H1 (cell line): ENCODE results near the gene OXSR1. TPM values are rescaled to one million over a fixed set of nuclear protein-coding genes. Genes with fewer than 3 reads are reported as not detected.
"Not testable (repeated sequence)": the region's sequence is repeated elsewhere in the genome, so short reads cannot be mapped to it uniquely, and the experiment has no call there.

Experiments
- CTCF ChIA-PET: fragments of 300-600 bp; sonication (Branson Sonifier 250); formaldehyde crosslinking; loops from one replicate; lab custom pipeline; 2021; ENCODE audit not compliant: partially characterized antibody; lab: Charles Lee
- POLR2A ChIA-PET: fragments of 300-600 bp; sonication (Branson Sonifier 250); formaldehyde crosslinking; loops from one replicate; lab custom pipeline; 2021; ENCODE audit warnings: inconsistent platforms; ENCODE audit not compliant: partially characterized antibody; lab: Charles Lee
- DNase-seq, 2 experiments: peaks; one replicate each; pipeline versions ENCODE4 v3.0.0 to v3.0.0-alpha.2; 2010 to 2022; ENCODE audit warnings: low spot score in 2 of 2, low read depth in 1 of 2, mixed read lengths in 1 of 2
- FAIRE-seq: peaks from 2 replicates; lab custom pipeline; 2011; peaks lifted over from hg19 to GRCh38; lab: Jason Lieb, UNC
- H2AFZ ChIP-seq: 2 replicates; pipeline ENCODE4 v1.8.1; 2012; ENCODE audit warnings: low read length, inconsistent platforms
- H2AK5ac ChIP-seq: 2 replicates; pipeline ENCODE4 v1.6.1; 2013; ENCODE audit warnings: low read depth, low read length
- H2BK120ac ChIP-seq: replicated peaks from 2 replicates; pipeline ENCODE3; 2013; ENCODE audit warnings: low read depth, low read length, inconsistent platforms
- H2BK12ac ChIP-seq: 2 replicates; pipeline ENCODE4 v1.6.1; 2013; ENCODE audit warnings: low read depth, low read length
- H2BK15ac ChIP-seq: 2 replicates; pipeline ENCODE4 v1.6.1; 2013; ENCODE audit warnings: low read length
- H2BK20ac ChIP-seq: 2 replicates; pipeline ENCODE4 v1.6.1; 2013; ENCODE audit warnings: low read length
- H2BK5ac ChIP-seq: 2 replicates; pipeline ENCODE4 v1.6.1; 2013; ENCODE audit warnings: low read depth, low read length
- H3K14ac ChIP-seq: 2 replicates; pipeline ENCODE4 v1.6.1; 2013; ENCODE audit warnings: inconsistent platforms; ENCODE audit not compliant: insufficient read length
- H3K18ac ChIP-seq: 2 replicates; pipeline ENCODE4 v1.6.1; 2013; ENCODE audit warnings: low read length; ENCODE audit errors: extremely low read depth
- H3K23ac ChIP-seq: 2 replicates; pipeline ENCODE4 v1.6.1; 2013; ENCODE audit warnings: inconsistent platforms; ENCODE audit not compliant: insufficient read length
- H3K23me2 ChIP-seq: 2 replicates; pipeline ENCODE4 v1.6.1; 2013; ENCODE audit warnings: low read depth, low read length
- H3K27ac ChIP-seq: 2 replicates; pipeline ENCODE4 v1.6.1; 2011; ENCODE audit warnings: low read depth, low read length, inconsistent platforms
- H3K27me3 ChIP-seq, 4 experiments: replicated peaks in 1 of 4; 1 replicate in 1 of 4; 2 replicates in 3 of 4; pipeline versions ENCODE4 v1.6.1 to v1.8.1; 2011 to 2013; ENCODE audit warnings: low read length in 3 of 4, mild to moderate bottlenecking in 3 of 4, inconsistent platforms in 2 of 4, mixed read lengths in 2 of 4, moderate library complexity in 1 of 4; ENCODE audit not compliant: control insufficient read depth in 3 of 4, insufficient read depth in 3 of 4; ENCODE audit errors: extremely low read depth in 1 of 4
- H3K36me3 ChIP-seq, 4 experiments: 2 replicates each; pipeline versions ENCODE4 v1.6.1 to v1.8.1; 2011 to 2013; ENCODE audit warnings: mild to moderate bottlenecking in 4 of 4, low read length in 3 of 4, moderate library complexity in 2 of 4, control low read depth in 1 of 4, inconsistent platforms in 1 of 4; ENCODE audit not compliant: insufficient read depth in 4 of 4, control insufficient read depth in 2 of 4
- H3K4ac ChIP-seq: replicated peaks from 2 replicates; pipeline ENCODE3; 2013; ENCODE audit warnings: low read length, low read depth, mixed read lengths, inconsistent platforms; ENCODE audit not compliant: insufficient read length
- H3K4me1 ChIP-seq, 4 experiments: replicated peaks in 1 of 4; 1 replicate in 1 of 4; 2 replicates in 3 of 4; pipeline versions ENCODE4 v1.6.1 to v1.8.1; 2011 to 2013; ENCODE audit warnings: low read length in 3 of 4, inconsistent platforms in 2 of 4, mixed read lengths in 1 of 4; ENCODE audit not compliant: insufficient read depth in 4 of 4, control insufficient read depth in 3 of 4
- H3K4me2 ChIP-seq, 2 experiments: 2 replicates each; pipeline versions ENCODE4 v1.6.1 to v1.8.1; 2011 to 2013; ENCODE audit warnings: low read depth in 2 of 2, low read length in 2 of 2, control low read depth in 1 of 2, inconsistent platforms in 1 of 2, mild to moderate bottlenecking in 1 of 2; ENCODE audit not compliant: insufficient read depth in 1 of 2
- H3K4me3 ChIP-seq, 4 experiments: fragments of 200-600, 300-600 bp in 1 of 4; sonication (generic), shearing (Covaris generic), sonication (Bioruptor Twin) in 1 of 4; 2 replicates each; pipeline versions ENCODE4 v1.5.1 to v1.8.1; 2011 to 2016; ENCODE audit warnings: low read length in 4 of 4, low read depth in 3 of 4, control low read depth in 2 of 4, inconsistent platforms in 2 of 4, mild to moderate bottlenecking in 2 of 4, mixed read lengths in 1 of 4, moderate library complexity in 1 of 4; ENCODE audit not compliant: insufficient read depth in 2 of 4; ENCODE audit errors: extremely low read depth in 1 of 4
- H3K56ac ChIP-seq: replicated peaks from 2 replicates; pipeline ENCODE3; 2013; ENCODE audit warnings: low read depth, mild to moderate bottlenecking, mixed read lengths, low read length, inconsistent platforms; ENCODE audit not compliant: insufficient read length
- H3K79me1 ChIP-seq: 2 replicates; pipeline ENCODE4 v1.6.1; 2013; ENCODE audit warnings: low read depth, low read length, control low read depth
- H3K79me2 ChIP-seq, 2 experiments: 2 replicates each; pipeline versions ENCODE4 v1.6.1 to v1.8.1; 2012 to 2013; ENCODE audit warnings: low read length in 2 of 2, mild to moderate bottlenecking in 2 of 2, inconsistent platforms in 1 of 2; ENCODE audit not compliant: insufficient read depth in 2 of 2, control insufficient read depth in 1 of 2
- H3K9ac ChIP-seq, 4 experiments: replicated peaks in 1 of 4; 1 replicate in 1 of 4; 2 replicates in 3 of 4; pipeline versions ENCODE4 v1.6.1 to v1.8.1; 2011 to 2013; ENCODE audit warnings: low read depth in 3 of 4, low read length in 3 of 4, control low read depth in 2 of 4, mild to moderate bottlenecking in 2 of 4, moderate library complexity in 2 of 4, inconsistent platforms in 1 of 4; ENCODE audit errors: extremely low read depth in 1 of 4
- H3K9me3 ChIP-seq, 2 experiments: 2 replicates each; pipeline versions ENCODE4 v1.6.1 to v1.8.1; 2012 to 2013; ENCODE audit warnings: mild to moderate bottlenecking in 2 of 2, moderate library complexity in 2 of 2, control low read depth in 1 of 2, inconsistent platforms in 1 of 2, low read depth in 1 of 2, low read length in 1 of 2, mixed read lengths in 1 of 2; ENCODE audit not compliant: insufficient read depth in 2 of 2
- H4K20me1 ChIP-seq, 2 experiments: replicated peaks in 1 of 2; 2 replicates each; pipeline versions ENCODE3 to v1.8.1; 2011 to 2013; ENCODE audit warnings: inconsistent platforms in 2 of 2, low read length in 2 of 2, mild to moderate bottlenecking in 1 of 2; ENCODE audit not compliant: insufficient read depth in 2 of 2, control insufficient read depth in 1 of 2
- H4K5ac ChIP-seq: 2 replicates; pipeline ENCODE4 v1.6.1; 2013; ENCODE audit warnings: low read length, low read depth, mixed read lengths, inconsistent platforms; ENCODE audit not compliant: insufficient read length
- H4K8ac ChIP-seq: 2 replicates; pipeline ENCODE4 v1.8.0; 2013; ENCODE audit warnings: mild to moderate bottlenecking, moderate library complexity, low read length, inconsistent platforms; ENCODE audit not compliant: insufficient read depth; ENCODE audit errors: extremely low read depth
- H4K91ac ChIP-seq: replicated peaks from 2 replicates; pipeline ENCODE3; 2013; ENCODE audit warnings: low read length, mixed read lengths, inconsistent platforms; ENCODE audit not compliant: insufficient read length
- YY1 ChIP-seq: IDR thresholded peaks from 2 replicates; pipeline ENCODE4 v1.6.1; 2011; ENCODE audit warnings: low read depth, mild to moderate bottlenecking, low read length
- WGBS, 2 experiments: shearing (Covaris generic) in 1 of 2; methylation state at CpG; one replicate each; pipeline versions ENCODE4 v1.1.6 to v1.1.7; 2013 to 2015; ENCODE audit warnings: low lambda C conversion rate in 2 of 2, mixed read lengths in 2 of 2, inconsistent platforms in 1 of 2, low coverage in 1 of 2, missing lambda C conversion rate in 1 of 2; ENCODE audit not compliant: insufficient replicate concordance in 2 of 2, insufficient coverage in 1 of 2, insufficient read length in 1 of 2; ENCODE audit errors: extremely low coverage in 1 of 2, missing lambda C conversion rate in 1 of 2; 5-methylcytosine and 5-hydroxymethylcytosine counted together
- polyA plus RNA-seq, 7 experiments: library from polyadenylated mRNA; depleted of rRNA in 3 of 7; stranded (reverse) in 5 of 7; unstranded in 2 of 7; fragments of >200 nt in 5 of 7; fragments of 200-250 nt in 2 of 7; gene quantifications; 1 replicate in 5 of 7; 2 replicates in 1 of 7; 4 replicates in 1 of 7; pipeline versions ENCODE4 v1.2.1 to v1.2.3, GENCODE V29; 2011 to 2013; ENCODE audit warnings: missing spikeins in 2 of 7, mixed read lengths in 2 of 7
- total RNA-seq: library from RNA; stranded (reverse); fragmentation: NEBNext Ultra II Directional; extraction: Animal tissue kit (Norgen Biotek cat#: 25700); gene quantifications from 2 replicates; pipeline ENCODE4 v1.2.1, GENCODE V29; 2021

The OXSR1 gene
- total and polyA plus RNA-seq, 2 of the 8 experiments (the other 6 are each of a cell fraction or from before 2014, with no cell fraction given), result 25.1 to 47.0 TPM

- H2BK15ac ChIP-seq, H3K4me3 ChIP-seq, FAIRE-seq, H2BK120ac ChIP-seq, H2AK5ac ChIP-seq, H3K27ac ChIP-seq, H3K23me2 ChIP-seq, H3K27me3 ChIP-seq, H2BK12ac ChIP-seq, DNase-seq, H3K9ac ChIP-seq, H3K9me3 ChIP-seq, H3K4me1 ChIP-seq, H3K4me2 ChIP-seq, H3K14ac ChIP-seq, H3K23ac ChIP-seq, H3K79me1 ChIP-seq, H4K91ac ChIP-seq, H3K18ac ChIP-seq, H4K20me1 ChIP-seq, H3K4ac ChIP-seq, H4K5ac ChIP-seq, POLR2A ChIA-PET, H3K36me3 ChIP-seq, H3K79me2 ChIP-seq, H2BK20ac ChIP-seq, H4K8ac ChIP-seq, H3K56ac ChIP-seq, H2BK5ac ChIP-seq: not testable (repeated sequence)
- CTCF ChIA-PET, result interaction anchor here (1.0 to 3.8 kb wide), 3 partner anchors 9 to 159 kb away, joined by 3 to 29 read pairs (median 3); no protein-coding TSS in a partner anchor
- 95% methylated on average over 16 of the region's 16 CpGs; no CpG with 5 or more reads in 1 of the 2 experiments for WGBS, 2 experiments
- peak overlapping the region; percentile 53; the same call in 1 of the 2 replicates for H2AFZ ChIP-seq
- peak; percentile 64; the same call in 1 of the 2 replicates for TF ChIP-seq YY1
Observed at GRCh38 chr3:38289286-38290217, 124.2 kb downstream of the OXSR1 start.
